SK-MEL-5 (cell line): ENCODE results near the gene FBXO44. TPM values are rescaled to one million over a fixed set of nuclear protein-coding genes. Genes with fewer than 3 reads are reported as not detected.
A peak's percentile ranks its signal among the peaks of the same experiment; 100 is the strongest.
"Not testable (repeated sequence)": the region's sequence is repeated elsewhere in the genome, so short reads cannot be mapped to it uniquely, and the experiment has no call there.

Experiments
- DNase-seq: peaks from one replicate; pipeline ENCODE4 v3.0.0-alpha.2; 2016; ENCODE audit warnings: low read depth, low spot score
- in situ Hi-C: cut with HindIII; loops from 2 replicates; pipeline ENCODE4 v1.10.0; 2016; ENCODE audit warnings: low sequenced_read_pairs, high pct_unique_total_duplicates, low pct_unique_long_range_greater_than_20kb
- total RNA-seq: library from RNA; depleted of rRNA; stranded (reverse); fragments of >200 nt; shearing (Covaris generic); gene quantifications from 2 replicates; pipeline ENCODE4 v1.2.3, GENCODE V29; 2014

FBXO44 gene
- total RNA-seq, 1 experiment from 2014 or later, result 20.3 TPM

DNA sequence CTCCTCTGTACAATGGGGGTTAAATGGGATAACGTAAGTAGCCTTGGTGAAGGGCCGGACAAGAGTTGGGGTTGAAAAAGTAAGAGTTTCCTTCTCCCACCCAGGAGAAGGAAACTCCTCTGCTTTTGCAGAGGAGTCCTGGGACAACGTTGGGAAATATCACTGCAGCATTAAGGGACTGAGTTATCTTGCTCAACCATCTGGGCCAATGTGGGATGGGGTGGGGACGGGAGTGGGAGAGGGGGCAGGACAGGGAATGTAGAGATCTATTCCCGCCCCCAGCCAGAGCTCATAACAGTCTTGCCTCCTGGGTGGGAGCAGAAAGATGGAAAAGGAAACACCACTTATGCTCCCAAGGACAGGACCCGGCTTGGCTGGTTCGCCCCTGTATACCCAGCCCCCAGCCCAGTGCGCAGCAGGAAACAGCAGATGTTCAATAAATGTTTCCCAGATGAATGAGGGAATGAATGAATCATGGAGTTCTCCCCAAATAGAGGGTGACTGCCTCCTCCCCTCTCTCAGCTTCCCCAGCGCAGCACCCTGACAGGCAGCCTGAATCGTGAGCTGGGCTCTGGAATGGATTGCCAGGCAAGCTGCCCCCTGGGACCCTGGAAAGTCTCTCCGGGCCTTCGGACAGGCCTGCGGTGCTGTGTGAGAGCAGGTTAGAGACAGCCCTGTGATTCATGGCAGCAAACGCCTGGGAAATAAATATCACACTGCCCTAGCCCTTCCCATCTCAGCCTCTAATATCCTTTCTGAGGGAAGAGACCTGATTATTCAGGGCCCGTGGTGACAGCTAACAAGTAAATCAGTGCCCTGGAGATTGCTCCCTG lies 25.3 kb upstream of the FBXO44 start:
- DNase-seq, result no peak
- in situ Hi-C loops, result no loop called here

DNA sequence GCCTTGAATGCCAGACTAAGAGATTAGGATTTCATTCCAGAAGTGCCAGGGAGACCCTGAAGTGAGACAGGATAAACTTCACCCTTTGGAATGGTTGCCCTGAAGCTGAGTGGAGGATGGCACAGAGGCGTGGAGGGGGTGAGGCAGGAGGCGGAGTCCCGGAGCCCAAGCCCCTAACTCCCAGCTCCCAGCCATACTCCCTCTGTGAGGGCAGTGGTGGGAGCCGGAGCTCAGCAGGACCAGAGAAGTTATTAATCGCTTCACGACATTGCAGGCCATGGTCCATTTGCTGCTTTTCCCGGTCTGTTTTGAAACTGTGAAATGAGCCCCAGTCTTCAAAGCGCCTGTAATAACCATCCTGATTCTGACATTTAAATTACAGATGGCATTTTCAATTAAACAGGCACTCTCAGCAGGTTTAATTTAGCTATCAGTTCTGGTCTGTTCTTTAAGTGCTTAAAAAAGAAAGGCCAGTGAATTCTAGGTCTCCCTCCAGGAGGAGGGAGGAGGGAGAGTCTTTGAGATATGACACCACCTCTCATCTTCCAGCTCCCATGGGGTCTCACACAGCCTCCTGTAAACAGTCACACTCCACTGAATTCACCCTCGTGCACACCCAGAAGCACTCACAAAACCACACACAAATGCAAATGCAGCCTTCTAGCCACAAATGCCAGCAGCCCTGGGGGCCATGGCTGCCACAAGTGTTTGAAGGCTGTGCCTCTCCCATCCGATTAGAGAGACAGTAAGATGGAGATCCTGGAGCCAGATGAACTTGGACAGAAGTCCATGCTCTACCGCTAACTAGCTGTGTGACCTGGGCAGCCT lies 20.1 kb upstream of the FBXO44 start:
- no peak for DNase-seq
- in situ Hi-C loops, result no loop called here

- in situ Hi-C loops, result no loop called here
- DNase-seq, result no peak
Observed at GRCh38 chr1:11638121-11638520, 16.6 kb upstream of the FBXO44 start.

- no peak for DNase-seq
- in situ Hi-C loops, result no loop called here
Observed at GRCh38 chr1:11639372-11639771, 15.3 kb upstream of the FBXO44 start.

GRCh38 chr1:11640101-11640500 lies 14.6 kb upstream of the FBXO44 start:
- no peak for DNase-seq
- in situ Hi-C loops, result no loop called here

DNA sequence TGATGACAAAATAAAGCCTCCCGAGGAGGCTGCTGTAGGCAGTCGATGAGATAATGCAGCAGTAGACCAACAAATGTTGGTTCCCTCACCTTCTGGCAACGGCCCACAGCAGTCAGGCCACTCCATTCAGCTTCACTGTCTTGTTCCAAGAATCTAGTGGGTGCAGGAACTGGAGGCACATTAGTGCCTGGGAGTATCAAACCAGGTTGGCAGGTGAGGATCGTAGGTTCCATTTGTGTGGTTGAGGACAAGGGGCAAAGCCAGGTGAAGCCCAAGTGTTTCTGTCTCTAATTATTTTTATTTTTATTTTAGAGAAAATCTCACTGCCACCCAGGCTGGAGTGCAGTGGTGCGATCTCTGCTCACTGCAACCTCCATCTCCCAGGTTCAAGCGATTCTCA lies 13.7 kb upstream of the FBXO44 start:
- no peak for DNase-seq
- in situ Hi-C loops, result no loop called here

- in situ Hi-C loops, result no loop called here
- no peak for DNase-seq
Observed at GRCh38 chr1:11641776-11642305, 12.8 kb upstream of the FBXO44 start.

DNA sequence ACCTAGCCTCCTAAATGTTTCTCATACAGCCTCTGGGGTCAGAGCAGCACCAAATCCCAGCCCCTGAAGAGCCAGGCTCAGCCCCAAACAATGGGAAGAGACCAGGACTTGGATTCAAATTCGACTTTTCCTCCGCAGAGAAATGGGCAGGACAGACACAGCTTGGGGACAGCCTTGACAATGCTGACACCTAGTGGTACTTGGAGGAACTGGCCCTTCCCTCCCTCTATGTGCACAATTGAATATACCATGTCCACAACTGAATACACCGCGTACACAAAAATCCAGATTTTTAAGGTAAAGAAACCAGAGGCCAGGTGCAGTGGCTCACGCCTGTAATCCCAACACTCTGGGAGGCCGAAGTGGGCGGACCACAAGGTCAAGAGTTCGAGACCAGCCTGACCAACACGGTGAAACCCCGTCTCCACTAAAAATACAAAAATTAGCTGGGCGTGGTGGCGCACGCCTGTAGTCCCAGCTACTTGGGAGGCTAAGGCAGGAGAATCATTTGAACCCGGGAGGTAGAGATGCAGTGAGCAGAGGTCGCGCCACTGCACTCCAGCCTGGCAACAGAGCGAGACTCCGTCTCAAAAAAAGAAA lies 12.2 kb upstream of the FBXO44 start:
- in situ Hi-C loops, result not testable (repeated sequence)
- peak; percentile 69 for DNase-seq

DNA sequence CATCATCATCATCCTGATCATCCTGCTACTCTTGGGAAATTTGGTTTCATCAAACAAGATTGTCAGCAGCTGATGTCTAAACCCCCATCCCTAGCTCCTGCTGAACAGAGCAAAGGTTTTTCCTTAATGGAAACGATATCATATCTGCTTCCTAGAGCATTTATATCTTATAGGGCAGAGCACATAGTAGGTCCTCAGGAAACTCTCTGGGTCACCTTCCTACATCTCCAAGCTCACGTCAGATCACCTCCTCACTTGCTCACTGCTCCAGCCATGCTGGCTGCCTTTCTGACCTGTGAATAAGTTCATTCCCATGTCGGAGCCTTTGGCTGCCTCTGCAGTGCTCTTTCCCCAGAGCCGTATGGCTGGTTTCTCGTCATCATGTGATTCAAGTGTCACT lies 10.9 kb upstream of the FBXO44 start:
- in situ Hi-C loops, result no loop called here
- no peak for DNase-seq

DNA sequence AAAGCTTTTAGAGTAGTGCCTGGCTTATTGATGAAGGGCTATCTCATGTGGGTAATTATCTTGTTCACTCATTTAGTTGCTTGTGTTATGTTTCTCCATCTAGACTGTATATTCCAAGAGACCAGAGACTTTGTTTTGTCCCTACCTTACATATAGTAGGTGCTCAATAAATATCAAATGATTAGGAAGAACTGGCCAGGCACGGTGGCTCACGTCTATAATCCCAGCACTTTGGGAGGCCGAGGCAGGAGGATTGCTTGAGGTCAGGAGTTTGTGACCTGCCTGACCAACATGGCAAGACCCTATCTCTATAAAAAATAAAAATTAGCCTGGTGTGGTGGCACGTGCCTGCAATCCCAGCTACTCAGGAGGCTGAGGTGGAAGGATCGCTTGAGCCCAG lies 9.4 kb upstream of the FBXO44 start:
- in situ Hi-C loops, result no loop called here

DNA sequence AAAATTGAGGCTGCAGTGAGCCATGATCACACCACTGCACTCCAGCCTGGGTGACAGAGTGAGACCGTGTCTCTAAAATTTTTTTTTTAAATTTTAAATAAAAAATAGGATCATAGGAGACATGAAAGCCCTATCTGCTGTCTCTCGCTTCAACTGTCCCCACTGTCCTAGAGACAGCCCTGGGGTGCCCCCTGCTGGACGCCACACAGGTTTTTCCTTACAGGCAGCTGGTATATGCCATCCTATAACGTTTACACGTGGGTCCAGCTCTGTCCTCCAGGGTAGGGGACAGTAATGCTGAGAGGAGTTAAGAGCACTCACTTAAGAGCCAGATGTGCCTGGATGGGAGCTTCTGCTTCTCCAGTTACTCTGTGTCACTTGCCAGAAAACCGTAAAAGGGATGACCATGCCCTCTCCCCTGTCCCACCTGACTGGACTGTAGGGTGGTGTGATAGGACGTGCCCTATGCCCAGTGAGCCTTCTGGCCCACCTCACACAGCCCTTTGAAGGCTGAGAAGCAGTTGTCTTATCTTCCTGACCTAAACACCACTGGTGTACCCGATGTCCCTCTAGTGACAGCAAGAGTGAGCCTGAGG lies 8.9 kb upstream of the FBXO44 start:
- in situ Hi-C loops, result no loop called here
- DNase-seq, result peak; percentile 84

More for the DNA sequence above, 9.4 kb upstream of the FBXO44 start:
- no peak for DNase-seq

DNA sequence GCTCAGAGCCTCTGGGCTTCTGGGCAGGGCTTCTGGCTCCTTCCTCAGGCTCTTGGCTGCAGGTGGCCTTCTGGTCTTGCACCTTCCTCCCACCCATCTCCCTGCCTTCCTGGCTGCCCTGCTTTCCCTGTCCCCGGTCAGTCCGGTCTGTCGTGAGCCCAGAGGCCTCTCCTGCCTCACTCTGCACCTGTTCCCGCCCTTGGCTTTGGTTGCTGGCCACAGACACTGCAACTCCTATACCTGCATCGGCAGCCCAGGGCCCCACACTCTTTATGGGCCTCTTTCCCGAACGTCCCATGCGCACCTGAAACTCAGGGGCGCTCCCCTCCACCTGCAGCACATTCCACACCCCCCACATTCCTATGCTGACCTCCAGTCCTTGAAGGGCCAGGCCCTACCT lies 8.4 kb upstream of the FBXO44 start:
- no peak for DNase-seq
- in situ Hi-C loops, result no loop called here

GRCh38 chr1:11647333-11647732 lies 7.3 kb upstream of the FBXO44 start:
- no peak for DNase-seq
- in situ Hi-C loops, result no loop called here

GRCh38 chr1:11648039-11648438 lies 6.6 kb upstream of the FBXO44 start:
- DNase-seq, result peak; percentile 86
- in situ Hi-C loops, result no loop called here

DNA sequence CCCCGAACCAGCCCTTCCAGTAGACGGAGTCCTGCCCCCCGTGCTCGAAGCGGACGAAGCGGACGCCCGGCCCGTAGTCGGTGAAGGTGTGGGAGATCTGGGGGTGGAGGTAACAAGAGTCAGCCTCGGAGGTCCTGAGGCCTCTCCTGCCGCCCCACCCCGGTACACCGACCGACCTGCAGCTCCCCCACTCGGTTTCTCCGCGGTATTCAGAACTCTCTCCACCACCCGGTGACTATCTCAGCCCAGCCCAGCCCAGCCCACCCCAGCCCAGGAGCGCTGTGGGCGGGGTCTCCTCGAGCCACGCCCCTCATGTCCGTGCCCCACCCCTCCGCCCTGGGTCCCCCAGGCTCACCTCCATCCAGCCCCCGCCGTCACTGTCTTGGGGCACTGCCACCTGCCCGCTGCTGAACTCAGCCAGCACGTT lies 5.9 kb upstream of the FBXO44 start:
- DNase-seq, result peak; percentile 32
- in situ Hi-C loops, result no loop called here

- in situ Hi-C loops, result no loop called here
- no peak for DNase-seq
Observed at GRCh38 chr1:11649237-11649623, 5.4 kb upstream of the FBXO44 start.

DNA sequence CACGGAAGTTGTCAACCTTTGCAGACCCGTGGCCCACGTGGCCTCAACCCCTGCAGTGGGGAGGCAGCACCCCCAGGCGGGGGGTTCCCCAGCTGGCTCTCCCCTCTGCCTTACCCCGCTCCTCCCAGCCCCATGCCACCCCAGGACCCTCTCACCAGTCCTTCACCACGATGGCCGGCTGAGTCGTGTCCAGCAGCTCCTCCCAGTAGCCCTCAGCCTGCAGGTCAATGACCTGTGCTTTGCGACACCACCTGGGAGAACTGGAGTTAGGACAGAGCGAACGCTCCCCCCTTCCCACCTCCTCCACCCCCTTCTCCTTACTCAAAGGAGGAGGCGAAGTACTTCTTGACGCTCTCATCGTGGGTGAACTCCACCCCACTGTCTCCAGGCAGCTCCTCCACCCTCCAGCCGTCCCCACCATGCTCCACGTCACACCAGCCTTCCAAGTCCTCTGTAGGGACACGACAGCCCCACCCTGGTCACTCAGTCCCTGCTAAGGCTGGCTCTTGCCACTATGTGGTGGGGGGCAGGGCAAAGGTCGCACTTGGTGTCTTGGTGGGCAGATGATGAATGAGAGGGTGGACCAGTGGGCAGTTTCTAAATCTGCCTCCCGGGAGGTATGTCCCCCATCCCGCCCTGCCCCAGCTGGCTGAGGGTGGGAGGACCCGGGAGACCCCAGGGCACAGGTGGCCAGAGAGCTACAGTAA lies 4.9 kb upstream of the FBXO44 start:
- no peak for DNase-seq
- in situ Hi-C loops, result no loop called here
